Activated CD4-positive, CD25-positive, alpha-beta regulatory T cell (primary cell): ENCODE results near the gene MAPKBP1.

Experiments
- DNase-seq, 4 experiments: peaks; one replicate each; lab custom pipeline; 2025; lab: John Stamatoyannopoulos, UW

The MAPKBP1 gene

GRCh38 chr15:41788262-41788661 lies 14.0 kb downstream of the MAPKBP1 start:
- DNase-seq, result no peak

- no peak for DNase-seq
Measured at GRCh38 chr15:41789236-41789635, 15.0 kb downstream of the MAPKBP1 start.

- DNase-seq, result no peak
Measured at GRCh38 chr15:41789662-41790061, 15.4 kb downstream of the MAPKBP1 start.

GRCh38 chr15:41790169-41790568 lies 15.9 kb downstream of the MAPKBP1 start:
- no peak for DNase-seq

GRCh38 chr15:41790756-41791546 lies 16.7 kb downstream of the MAPKBP1 start:
- DNase-seq, result no peak

- DNase-seq, result no peak
Measured at GRCh38 chr15:41791547-41791937, 17.3 kb downstream of the MAPKBP1 start.

GRCh38 chr15:41792000-41792637 lies 17.8 kb downstream of the MAPKBP1 start:
- no peak for DNase-seq

- no peak for DNase-seq
Measured at GRCh38 chr15:41794081-41794480, 19.8 kb downstream of the MAPKBP1 start.

- no peak for DNase-seq
Measured at GRCh38 chr15:41795996-41796856, 21.9 kb downstream of the MAPKBP1 start.

- no peak for DNase-seq
Measured at GRCh38 chr15:41797201-41797944, 23.1 kb downstream of the MAPKBP1 start.

- no peak for DNase-seq
Measured at GRCh38 chr15:41798607-41799487, 24.6 kb downstream of the MAPKBP1 start.

- no peak for DNase-seq
Measured at GRCh38 chr15:41799488-41799805, 25.2 kb downstream of the MAPKBP1 start.

- DNase-seq, result no peak
Measured at GRCh38 chr15:41801185-41801584, 26.9 kb downstream of the MAPKBP1 start.

GRCh38 chr15:41801850-41802455 lies 27.7 kb downstream of the MAPKBP1 start:
- DNase-seq, result no peak

GRCh38 chr15:41804361-41804760 lies 30.1 kb downstream of the MAPKBP1 start:
- DNase-seq, result no peak

GRCh38 chr15:41804916-41805666 lies 30.8 kb downstream of the MAPKBP1 start:
- no peak for DNase-seq

GRCh38 chr15:41805711-41806110 lies 31.4 kb downstream of the MAPKBP1 start:
- no peak for DNase-seq

- DNase-seq, result no peak
Measured at GRCh38 chr15:41806291-41807181, 32.3 kb downstream of the MAPKBP1 start.

- DNase-seq, result no peak
Measured at GRCh38 chr15:41809121-41809520, 34.8 kb downstream of the MAPKBP1 start.
